IPS-18a (cell line): Measurements from ENCODE around the gene DNAI1.

Experiments used
- H3K27ac ChIP-seq: one replicate; pipeline ENCODE4 v1.5.1; 2013; ENCODE audit warnings: low read length
- H3K27me3 ChIP-seq: one replicate; pipeline ENCODE4 v1.6.1; 2013; ENCODE audit warnings: mild to moderate bottlenecking, low read length; ENCODE audit not compliant: control insufficient read depth, insufficient read depth
- H3K36me3 ChIP-seq: one replicate; pipeline ENCODE4 v1.6.1; 2013; ENCODE audit warnings: low read depth, low read length; ENCODE audit not compliant: control insufficient read depth
- H3K4me1 ChIP-seq: one replicate; pipeline ENCODE4 v1.6.1; 2013; ENCODE audit warnings: low read depth, low read length; ENCODE audit not compliant: control insufficient read depth
- H3K4me3 ChIP-seq: one replicate; pipeline ENCODE4 v1.5.1; 2013; ENCODE audit warnings: low read length
- H3K9ac ChIP-seq: one replicate; pipeline ENCODE4 v1.6.1; 2013; ENCODE audit warnings: mild to moderate bottlenecking, low read length, moderate library complexity
- H3K9me3 ChIP-seq: one replicate; pipeline ENCODE4 v1.6.1; 2013; ENCODE audit warnings: low read depth, low read length; ENCODE audit not compliant: control insufficient read depth

The DNAI1 gene

GRCh38 chr9:34505370-34506120, 46.9 kb downstream of the DNAI1 start:
- H3K27ac ChIP-seq, result no peak overlapping the region
- H3K27me3 ChIP-seq, result no peaks in the 10 kb centered on the region
- no peak overlapping the region for H3K9ac ChIP-seq
- H3K9me3 ChIP-seq, result no peaks in the 10 kb centered on the region
- no peaks in the 10 kb centered on the region for H3K36me3 ChIP-seq
- no peak overlapping the region for H3K4me3 ChIP-seq
- H3K4me1 ChIP-seq, result no peaks in the 10 kb centered on the region

- H3K4me3 ChIP-seq, result no peak overlapping the region
- no peaks in the 10 kb centered on the region for H3K27me3 ChIP-seq
- no peaks in the 10 kb centered on the region for H3K36me3 ChIP-seq
- no peak overlapping the region for H3K9ac ChIP-seq
- H3K27ac ChIP-seq, result no peak overlapping the region
- no peaks in the 10 kb centered on the region for H3K4me1 ChIP-seq
- no peaks in the 10 kb centered on the region for H3K9me3 ChIP-seq
These were observed 48.0 kb downstream of the DNAI1 start for GRCh38 chr9:34506623-34507022.

GRCh38 chr9:34507556-34507955, 49.0 kb downstream of the DNAI1 start:
- Histone ChIP-seq H3K4me1 (peaks cover 7% of the 10 kb centered on the region), H3K27me3 (no peaks in the 10 kb centered on the region), H3K27ac (no peak overlapping the region), H3K4me3 (no peak overlapping the region), H3K9me3 (no peaks in the 10 kb centered on the region), H3K36me3 (no peaks in the 10 kb centered on the region), H3K9ac (no peak overlapping the region)

- Histone ChIP-seq H3K27ac (no peak overlapping the region), H3K4me1 (peaks cover 10% of the 10 kb centered on the region), H3K27me3 (no peaks in the 10 kb centered on the region), H3K9me3 (no peaks in the 10 kb centered on the region), H3K9ac (no peak overlapping the region), H3K4me3 (no peak overlapping the region), H3K36me3 (no peaks in the 10 kb centered on the region)
These were observed 49.4 kb downstream of the DNAI1 start for GRCh38 chr9:34507966-34508365.

DNA sequence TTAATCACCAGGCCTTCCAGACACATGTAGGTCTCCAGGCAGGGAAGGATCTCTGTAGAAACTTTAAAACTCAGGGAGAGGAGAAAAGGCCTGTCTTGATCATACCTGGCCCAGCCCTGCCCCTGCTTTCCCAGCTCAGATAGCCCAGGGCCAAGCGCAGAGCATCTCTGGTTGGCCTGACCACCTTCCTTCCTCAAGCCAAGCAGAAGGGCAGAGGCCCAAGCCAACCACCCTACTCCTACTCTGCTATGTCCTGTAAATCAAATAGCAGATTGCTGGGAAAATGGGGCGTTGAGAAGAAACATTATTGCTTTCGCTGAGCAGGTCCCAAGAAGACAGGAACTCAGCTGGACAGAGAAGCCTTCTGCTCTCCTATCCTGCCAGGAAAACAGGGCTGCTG, 49.9 kb downstream of the DNAI1 start:
- Histone ChIP-seq H3K4me1 (peaks cover 14% of the 10 kb centered on the region), H3K4me3 (no peak overlapping the region), H3K27ac (no peak overlapping the region), H3K27me3 (no peaks in the 10 kb centered on the region), H3K9me3 (no peaks in the 10 kb centered on the region), H3K36me3 (no peaks in the 10 kb centered on the region), H3K9ac (no peak overlapping the region)

GRCh38 chr9:34508951-34509350, 50.3 kb downstream of the DNAI1 start:
- Histone ChIP-seq H3K9me3 (no peaks in the 10 kb centered on the region), H3K27me3 (no peaks in the 10 kb centered on the region), H3K27ac (no peak overlapping the region), H3K4me3 (no peak overlapping the region), H3K36me3 (no peaks in the 10 kb centered on the region), H3K4me1 (peaks cover 19% of the 10 kb centered on the region), H3K9ac (no peak overlapping the region)

- H3K27ac ChIP-seq, result no peak overlapping the region
- no peaks in the 10 kb centered on the region for H3K27me3 ChIP-seq
- no peaks in the 10 kb centered on the region for H3K36me3 ChIP-seq
- H3K9ac ChIP-seq, result no peak overlapping the region
- H3K4me1 ChIP-seq, result peaks cover 21% of the 10 kb centered on the region
- H3K4me3 ChIP-seq, result no peak overlapping the region
- no peaks in the 10 kb centered on the region for H3K9me3 ChIP-seq
These were observed 52.2 kb downstream of the DNAI1 start for GRCh38 chr9:34510497-34511468.

DNA sequence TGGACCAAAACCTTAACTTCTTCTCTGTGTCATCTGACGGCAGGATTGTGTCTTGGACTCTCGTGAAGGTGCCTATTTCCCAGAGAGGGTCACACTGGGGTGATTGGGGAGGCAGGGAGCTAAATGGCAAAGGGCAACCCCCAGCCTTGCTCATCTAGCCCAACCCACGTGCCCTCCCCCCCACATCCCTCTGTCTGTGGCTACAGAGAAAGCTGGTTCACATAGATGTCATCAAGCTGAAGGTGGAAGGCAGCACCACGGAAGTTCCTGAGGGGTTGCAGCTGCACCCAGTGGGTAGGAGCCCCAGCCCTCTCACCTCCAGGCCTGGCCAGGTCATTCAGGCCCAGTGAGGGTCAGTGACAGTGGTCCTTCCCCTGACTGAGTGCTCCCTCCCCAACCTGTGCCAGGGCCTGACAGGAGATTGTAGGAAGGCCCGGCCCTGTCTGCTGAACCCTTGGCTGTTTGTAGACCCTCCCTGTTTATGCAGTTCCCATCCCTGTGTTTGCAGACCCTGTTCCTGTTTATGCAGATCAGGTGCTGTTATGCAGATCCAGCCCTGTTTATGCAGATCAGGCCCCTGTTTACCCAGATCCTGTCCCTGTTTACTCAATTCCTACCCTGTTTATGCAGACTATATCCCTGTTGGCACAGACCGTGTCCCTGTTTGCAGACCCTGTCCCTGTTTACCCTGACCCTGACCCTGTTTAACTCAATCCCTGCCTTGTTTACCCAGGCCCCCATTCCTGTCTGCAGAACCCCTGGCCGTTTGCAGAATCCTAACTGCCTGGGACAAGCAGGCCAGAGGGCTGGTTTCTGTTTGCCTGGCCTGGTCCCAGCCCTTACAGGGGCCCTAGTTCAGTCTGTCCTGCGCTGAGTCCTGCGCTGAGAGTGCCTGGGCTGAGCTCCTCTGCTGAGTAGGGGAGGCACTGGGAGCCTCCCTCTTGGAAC, 53.8 kb downstream of the DNAI1 start:
- Histone ChIP-seq H3K4me1 (peaks cover 21% of the 10 kb centered on the region), H3K9ac (no peak overlapping the region)

GRCh38 chr9:34513567-34514214, 55.1 kb downstream of the DNAI1 start:
- Histone ChIP-seq H3K36me3 (no peaks in the 10 kb centered on the region), H3K27me3 (no peaks in the 10 kb centered on the region), H3K4me1 (peaks cover 21% of the 10 kb centered on the region), H3K4me3 (peak overlapping the region; percentile 2), H3K9ac (no peak overlapping the region), H3K9me3 (no peaks in the 10 kb centered on the region), H3K27ac (no peak overlapping the region)

More for the DNA sequence above, 53.8 kb downstream of the DNAI1 start:
- H3K27me3 ChIP-seq, result no peaks in the 10 kb centered on the region
- no peaks in the 10 kb centered on the region for H3K9me3 ChIP-seq
- H3K4me3 ChIP-seq, result no peak overlapping the region
- H3K27ac ChIP-seq, result no peak overlapping the region
- H3K36me3 ChIP-seq, result no peaks in the 10 kb centered on the region

DNA sequence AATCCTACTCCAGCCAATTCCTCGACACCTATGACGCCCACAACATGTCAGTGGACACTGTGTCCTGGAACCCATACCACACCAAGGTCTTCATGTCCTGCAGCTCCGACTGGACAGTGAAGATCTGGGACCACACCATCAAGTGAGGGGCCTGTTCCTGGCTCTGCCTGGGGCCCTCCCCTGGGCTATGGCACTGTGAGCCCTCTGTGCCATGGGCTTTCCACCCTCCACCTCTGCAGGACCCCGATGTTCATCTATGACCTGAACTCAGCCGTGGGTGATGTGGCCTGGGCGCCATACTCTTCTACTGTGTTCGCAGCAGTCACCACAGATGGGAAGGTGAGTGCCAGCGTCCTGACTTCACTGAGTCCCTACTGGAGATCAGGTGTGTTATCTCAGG, 55.8 kb downstream of the DNAI1 start:
- Histone ChIP-seq H3K4me1 (peaks cover 21% of the 10 kb centered on the region), H3K36me3 (no peaks in the 10 kb centered on the region), H3K27ac (no peak overlapping the region), H3K27me3 (no peaks in the 10 kb centered on the region), H3K9me3 (no peaks in the 10 kb centered on the region), H3K4me3 (no peak overlapping the region), H3K9ac (no peak overlapping the region)
